K562 (cell line): ENCODE results near the gene KISS1. TPM values are rescaled to one million over a fixed set of nuclear protein-coding genes. Genes with fewer than 3 reads are reported as not detected.
A peak's percentile ranks its signal among the peaks of the same experiment; 100 is the strongest.

Source experiments
- BRCA1 ChIP-seq, 2 experiments: fragments of 450-650 bp in 1 of 2; sonication (generic) in 1 of 2; formaldehyde crosslinking in 1 of 2; IDR thresholded peaks; 2 replicates each; pipeline versions ENCODE4 v1.5.0 to v1.6.1; 2017 to 2020; ENCODE audit warnings: mild to moderate bottlenecking in 1 of 2, missing genetic modification reagents in 1 of 2
- C11orf30 ChIP-seq: fragments of 450-650 bp; IDR thresholded peaks from 2 replicates; pipeline ENCODE4 v1.6.1; 2016; ENCODE audit warnings: low read depth, mild to moderate bottlenecking
- CBX1 ChIP-seq: sonication (generic); IDR thresholded peaks from 2 replicates; pipeline ENCODE4 v1.6.1; 2016; ENCODE audit warnings: antibody characterized with exemption, low read depth, mild to moderate bottlenecking
- HDAC8 ChIP-seq: fragments of 450-650 bp; IDR thresholded peaks from 2 replicates; pipeline ENCODE4 v1.6.1; 2016; ENCODE audit warnings: mild to moderate bottlenecking, missing genetic modification characterization, moderate library complexity, missing compliant biosample characterization
- HNRNPH1 ChIP-seq: fragments of 200-400 bp; formaldehyde crosslinking; optimal IDR thresholded peaks from 2 replicates; pipeline ENCODE3; 2017; ENCODE audit warnings: low read depth, mild to moderate bottlenecking, low read length, moderate library complexity
- KAT8 ChIP-seq: fragments of 450-650 bp; IDR thresholded peaks from 2 replicates; pipeline ENCODE4 v1.6.1; 2016; ENCODE audit warnings: low read depth, mild to moderate bottlenecking
- NCOR1 ChIP-seq: fragments of 450-650 bp; IDR thresholded peaks from 2 replicates; pipeline ENCODE4 v1.6.1; 2016; ENCODE audit warnings: mild to moderate bottlenecking, moderate library complexity
- NR1H2 ChIP-seq: sonication (generic); formaldehyde crosslinking; IDR thresholded peaks from 2 replicates; pipeline ENCODE4 v1.4.0; 2020; ENCODE audit warnings: mild to moderate bottlenecking, missing genetic modification reagents
- NR2C1 ChIP-seq, 2 experiments: fragments of 450-650 bp; IDR thresholded peaks; 2 replicates each; pipeline ENCODE4 v1.6.1; 2017; ENCODE audit warnings: mild to moderate bottlenecking in 2 of 2, antibody characterized with exemption in 1 of 2, inconsistent platforms in 1 of 2, missing compliant biosample characterization in 1 of 2, missing genetic modification characterization in 1 of 2
- RBM34 ChIP-seq: fragments of 200-400 bp; formaldehyde crosslinking; IDR thresholded peaks from 2 replicates; pipeline ENCODE4 v1.6.1; 2018; ENCODE audit warnings: low read length, borderline replicate concordance; ENCODE audit not compliant: insufficient read depth
- SIN3A ChIP-seq, 2 experiments: fragments of 150-350 bp in 1 of 2; IDR thresholded peaks; 2 replicates each; pipeline ENCODE4 v1.6.1; 2011 to 2016; ENCODE audit warnings: borderline replicate concordance in 2 of 2, low read depth in 2 of 2, low read length in 2 of 2, mild to moderate bottlenecking in 2 of 2, moderate library complexity in 2 of 2; ENCODE audit not compliant: control insufficient read depth in 1 of 2
- SP1 ChIP-seq: sonication (generic); formaldehyde crosslinking; IDR thresholded peaks from 2 replicates; pipeline ENCODE4 v1.8.1; 2022; ENCODE audit warnings: mild to moderate bottlenecking, missing genetic modification reagents
- SRSF3 ChIP-seq: fragments of 200-400 bp; formaldehyde crosslinking; IDR thresholded peaks from 2 replicates; pipeline ENCODE4 v1.6.1; 2016; ENCODE audit warnings: mild to moderate bottlenecking, low read length, moderate library complexity; ENCODE audit not compliant: insufficient read depth
- TARDBP ChIP-seq: fragments of 450-650 bp; IDR thresholded peaks from 2 replicates; pipeline ENCODE4 v1.6.1; 2016
- THRA ChIP-seq: fragments of 450-650 bp; IDR thresholded peaks from 2 replicates; pipeline ENCODE4 v1.6.1; 2017; ENCODE audit warnings: mild to moderate bottlenecking, moderate library complexity
- ZMIZ1 ChIP-seq, 2 experiments: fragments of 150-350 bp in 1 of 2; IDR thresholded peaks; 2 replicates each; pipeline ENCODE4 v1.6.1; 2012 to 2016; ENCODE audit warnings: low read depth in 2 of 2, low read length in 2 of 2, mild to moderate bottlenecking in 1 of 2, moderate library complexity in 1 of 2
- ZNF551 ChIP-seq: fragments of 250-450 bp; sonication (Bioruptor Pico); IDR thresholded peaks from 2 replicates; pipeline ENCODE4 v1.5.0; 2021; ENCODE audit warnings: mild to moderate bottlenecking, moderate library complexity
- polyA plus RNA-seq, 8 experiments: library from polyadenylated mRNA; depleted of rRNA in 4 of 8; stranded (reverse) in 5 of 8; unstranded in 3 of 8; fragments of >200 nt; fragmentation: Nextera tagmentation in 2 of 8; fragmentation: Illumina TruSeq in 1 of 8; extraction: Ambion mirVana in 2 of 8; extraction: Trizol in 1 of 8; gene quantifications; 2 replicates each; pipeline versions ENCODE4 v1.2.1 to v1.2.3, GENCODE V29; 2011 to 2014; ENCODE audit warnings: inconsistent platforms in 1 of 8, missing spikeins in 1 of 8
- total RNA-seq, 7 experiments: library from RNA; depleted of rRNA in 6 of 7; stranded (reverse); fragments of >200 nt in 6 of 7; fragmentation: Illumina TruSeq in 2 of 7; extraction: Trizol in 2 of 7; gene quantifications; 2 replicates each; pipeline versions ENCODE4 v1.2.1 to v1.2.3, GENCODE V29; 2011 to 2021; ENCODE audit warnings: low replicate concordance in 1 of 7
- TF ChIP-seq, protein P1 (sequence below): sonication (generic); formaldehyde crosslinking; IDR thresholded peaks from 2 replicates; pipeline ENCODE4 v1.9.0; 2022; ENCODE audit warnings: mild to moderate bottlenecking, missing genetic modification reagents
- TF ChIP-seq, protein P2 (sequence below): fragments of 250-450 bp; sonication (Bioruptor Pico); IDR thresholded peaks from 2 replicates; pipeline ENCODE4 v1.8.0; 2021; ENCODE audit warnings: moderate library complexity, mild to moderate bottlenecking, inconsistent platforms
- TF ChIP-seq, protein P3 (sequence below): fragments of 200-800 bp; sonication (Bioruptor generic); IDR thresholded peaks from 2 replicates; pipeline ENCODE4 v1.6.1; 2017; ENCODE audit warnings: missing genetic modification characterization, missing compliant biosample characterization

Gene KISS1
- total and polyA plus RNA-seq, 9 of the 15 experiments (the other 6 are each of a cell fraction or from before 2014, with no cell fraction given): 0.31 TPM; not detected in 8

DNA sequence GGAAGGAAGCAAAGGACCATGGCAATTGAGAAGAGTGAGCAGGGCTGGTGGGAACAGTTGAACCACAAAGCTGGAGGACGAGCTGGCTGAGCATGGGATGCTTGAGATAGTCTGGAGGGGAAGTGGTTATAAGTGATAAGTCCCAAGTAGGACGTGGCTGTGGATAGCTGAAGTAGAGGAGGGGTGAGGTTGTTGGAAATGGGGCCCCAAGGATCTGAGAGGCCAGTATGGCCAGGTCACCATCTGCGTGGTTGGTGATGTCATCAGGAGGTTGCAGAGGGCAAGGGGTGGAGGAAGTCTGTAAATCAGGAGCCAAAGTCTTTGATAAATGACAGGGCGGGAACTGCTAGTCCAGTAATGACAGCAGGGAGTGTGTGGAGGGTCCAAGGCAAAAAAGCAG, 19.2 kb downstream of the KISS1 start (continued):
- TF ChIP-seq ZMIZ1 (IDR thresholded peaks at IDR 0.05; ENCODE audit: low read depth in 2 of 2, low read length in 2 of 2) (0 out of 4 replicates have a peak, but pooled peaks of 1 of the 2 experiments have one; percentile 46), TARDBP (0 out of 2 replicates have a peak, but pooled peaks have one; percentile 34), CBX1 (no peak), NR2C1 (IDR thresholded peaks at IDR 0.05) (peak; percentile 47; the same call in 1 of the 2 replicates), NR2C1 (tag; IDR thresholded peaks at IDR 0.05) (peak; percentile 83), C11orf30 (no peak), RBM34 (no peak), NCOR1 (peak; percentile 86), ZNF551 (CRISPR knock-in tag) (no peak), THRA (no peak), SIN3A (IDR thresholded peaks at IDR 0.05; ENCODE audit: borderline replicate concordance in 2 of 2, control insufficient read depth in 1 of 2, low read depth in 2 of 2, low read length in 2 of 2) (no peak), SP1 (peak; percentile 64), HDAC8 (tag) (no peak), BRCA1 (IDR thresholded peaks at IDR 0.05) (no peak), BRCA1 (CRISPR knock-in tag; IDR thresholded peaks at IDR 0.05) (no peak), SRSF3 (no peak), KAT8 (no peak), NR1H2 (no peak), HNRNPH1 (no peak)
- TF ChIP-seq, protein P1, sequence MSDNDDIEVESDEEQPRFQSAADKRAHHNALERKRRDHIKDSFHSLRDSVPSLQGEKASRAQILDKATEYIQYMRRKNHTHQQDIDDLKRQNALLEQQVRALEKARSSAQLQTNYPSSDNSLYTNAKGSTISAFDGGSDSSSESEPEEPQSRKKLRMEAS (CRISPR knock-in tag): peak; percentile 65
- TF ChIP-seq, protein P2, sequence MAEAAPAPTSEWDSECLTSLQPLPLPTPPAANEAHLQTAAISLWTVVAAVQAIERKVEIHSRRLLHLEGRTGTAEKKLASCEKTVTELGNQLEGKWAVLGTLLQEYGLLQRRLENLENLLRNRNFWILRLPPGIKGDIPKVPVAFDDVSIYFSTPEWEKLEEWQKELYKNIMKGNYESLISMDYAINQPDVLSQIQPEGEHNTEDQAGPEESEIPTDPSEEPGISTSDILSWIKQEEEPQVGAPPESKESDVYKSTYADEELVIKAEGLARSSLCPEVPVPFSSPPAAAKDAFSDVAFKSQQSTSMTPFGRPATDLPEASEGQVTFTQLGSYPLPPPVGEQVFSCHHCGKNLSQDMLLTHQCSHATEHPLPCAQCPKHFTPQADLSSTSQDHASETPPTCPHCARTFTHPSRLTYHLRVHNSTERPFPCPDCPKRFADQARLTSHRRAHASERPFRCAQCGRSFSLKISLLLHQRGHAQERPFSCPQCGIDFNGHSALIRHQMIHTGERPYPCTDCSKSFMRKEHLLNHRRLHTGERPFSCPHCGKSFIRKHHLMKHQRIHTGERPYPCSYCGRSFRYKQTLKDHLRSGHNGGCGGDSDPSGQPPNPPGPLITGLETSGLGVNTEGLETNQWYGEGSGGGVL (CRISPR knock-in tag): no peak
- TF ChIP-seq, protein P3, sequence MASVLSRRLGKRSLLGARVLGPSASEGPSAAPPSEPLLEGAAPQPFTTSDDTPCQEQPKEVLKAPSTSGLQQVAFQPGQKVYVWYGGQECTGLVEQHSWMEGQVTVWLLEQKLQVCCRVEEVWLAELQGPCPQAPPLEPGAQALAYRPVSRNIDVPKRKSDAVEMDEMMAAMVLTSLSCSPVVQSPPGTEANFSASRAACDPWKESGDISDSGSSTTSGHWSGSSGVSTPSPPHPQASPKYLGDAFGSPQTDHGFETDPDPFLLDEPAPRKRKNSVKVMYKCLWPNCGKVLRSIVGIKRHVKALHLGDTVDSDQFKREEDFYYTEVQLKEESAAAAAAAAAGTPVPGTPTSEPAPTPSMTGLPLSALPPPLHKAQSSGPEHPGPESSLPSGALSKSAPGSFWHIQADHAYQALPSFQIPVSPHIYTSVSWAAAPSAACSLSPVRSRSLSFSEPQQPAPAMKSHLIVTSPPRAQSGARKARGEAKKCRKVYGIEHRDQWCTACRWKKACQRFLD (CRISPR knock-in tag): peak; percentile 90
